AG04449 (cell line): ENCODE measurements around the gene SPATA24.
"Not testable (repeated sequence)": the region's sequence is repeated elsewhere in the genome, so short reads cannot be mapped to it uniquely, and the experiment has no call there.

Experiments used
- CTCF ChIA-PET: fragments of 350-600 bp; formaldehyde crosslinking; extraction: SDS; loops from one replicate; lab custom pipeline; 2021; ENCODE audit warnings: antibody characterized with exemption; lab: Yijun Ruan, JAX
- POLR2A ChIA-PET: fragments of 400-600, 350-600 bp; formaldehyde crosslinking; extraction: SDS; loops from one replicate; lab custom pipeline; 2020; ENCODE audit warnings: antibody characterized with exemption, inconsistent platforms; lab: Yijun Ruan, JAX
- DNase-seq: peaks from one replicate; pipeline ENCODE4 v3.0.0-alpha.2; 2010; ENCODE audit warnings: low read depth, low spot score
- H3K4me3 ChIP-seq: 2 replicates; pipeline ENCODE4 v1.5.1; 2011; ENCODE audit warnings: low read depth, mild to moderate bottlenecking, control low read depth, low read length
- TF ChIP-seq, protein P1 (sequence below): IDR thresholded peaks from one replicate; pipeline ENCODE4 v1.5.1; 2011; ENCODE audit warnings: mild to moderate bottlenecking, moderate library complexity, low read length, control low read depth, inconsistent platforms; ENCODE audit not compliant: insufficient read depth; ENCODE audit errors: missing control alignments

The SPATA24 gene

DNA sequence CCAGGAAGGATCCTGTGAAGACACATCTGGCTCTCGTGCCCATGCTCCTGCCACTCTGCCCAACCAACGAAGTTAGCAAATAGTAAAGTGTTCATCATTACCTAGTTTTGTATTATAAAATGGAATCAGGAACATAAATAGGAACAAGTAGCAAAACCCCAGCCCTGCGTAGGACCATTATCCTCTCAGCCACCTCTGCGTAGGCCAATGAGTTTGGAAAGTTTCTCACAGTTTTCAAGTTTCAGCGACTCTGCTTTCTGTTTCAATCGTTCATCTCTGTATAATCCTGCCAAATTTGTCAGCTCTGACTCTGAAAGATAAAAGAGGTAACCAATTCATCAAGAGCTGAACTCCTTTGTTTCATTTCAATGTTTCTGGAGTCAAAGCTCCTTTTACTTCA, 10.1 kb upstream of the SPATA24 start:
- TF ChIP-seq, protein P1, sequence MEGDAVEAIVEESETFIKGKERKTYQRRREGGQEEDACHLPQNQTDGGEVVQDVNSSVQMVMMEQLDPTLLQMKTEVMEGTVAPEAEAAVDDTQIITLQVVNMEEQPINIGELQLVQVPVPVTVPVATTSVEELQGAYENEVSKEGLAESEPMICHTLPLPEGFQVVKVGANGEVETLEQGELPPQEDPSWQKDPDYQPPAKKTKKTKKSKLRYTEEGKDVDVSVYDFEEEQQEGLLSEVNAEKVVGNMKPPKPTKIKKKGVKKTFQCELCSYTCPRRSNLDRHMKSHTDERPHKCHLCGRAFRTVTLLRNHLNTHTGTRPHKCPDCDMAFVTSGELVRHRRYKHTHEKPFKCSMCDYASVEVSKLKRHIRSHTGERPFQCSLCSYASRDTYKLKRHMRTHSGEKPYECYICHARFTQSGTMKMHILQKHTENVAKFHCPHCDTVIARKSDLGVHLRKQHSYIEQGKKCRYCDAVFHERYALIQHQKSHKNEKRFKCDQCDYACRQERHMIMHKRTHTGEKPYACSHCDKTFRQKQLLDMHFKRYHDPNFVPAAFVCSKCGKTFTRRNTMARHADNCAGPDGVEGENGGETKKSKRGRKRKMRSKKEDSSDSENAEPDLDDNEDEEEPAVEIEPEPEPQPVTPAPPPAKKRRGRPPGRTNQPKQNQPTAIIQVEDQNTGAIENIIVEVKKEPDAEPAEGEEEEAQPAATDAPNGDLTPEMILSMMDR = no peak
- no peak overlapping the region for H3K4me3 ChIP-seq
- no peak for DNase-seq
- POLR2A ChIA-PET = no interaction called here
- CTCF ChIA-PET = interaction anchor here (0.9 to 9.7 kb wide), 4 partner anchors 9 to 103 kb away, joined by 3 to 103 read pairs (median 5); partner anchors contain the start of gene STING1

GRCh38 chr5:139413153-139413552, 9.3 kb upstream of the SPATA24 start:
- TF ChIP-seq, protein P1 = no peak
- ChIA-PET CTCF (interaction anchor here (2.2 to 9.7 kb wide), 2 partner anchors 9 to 103 kb away, joined by 7 to 103 read pairs; no protein-coding TSS in a partner anchor), POLR2A (no interaction called here)
- H3K4me3 ChIP-seq = no peak overlapping the region
- DNase-seq = no peak

DNA sequence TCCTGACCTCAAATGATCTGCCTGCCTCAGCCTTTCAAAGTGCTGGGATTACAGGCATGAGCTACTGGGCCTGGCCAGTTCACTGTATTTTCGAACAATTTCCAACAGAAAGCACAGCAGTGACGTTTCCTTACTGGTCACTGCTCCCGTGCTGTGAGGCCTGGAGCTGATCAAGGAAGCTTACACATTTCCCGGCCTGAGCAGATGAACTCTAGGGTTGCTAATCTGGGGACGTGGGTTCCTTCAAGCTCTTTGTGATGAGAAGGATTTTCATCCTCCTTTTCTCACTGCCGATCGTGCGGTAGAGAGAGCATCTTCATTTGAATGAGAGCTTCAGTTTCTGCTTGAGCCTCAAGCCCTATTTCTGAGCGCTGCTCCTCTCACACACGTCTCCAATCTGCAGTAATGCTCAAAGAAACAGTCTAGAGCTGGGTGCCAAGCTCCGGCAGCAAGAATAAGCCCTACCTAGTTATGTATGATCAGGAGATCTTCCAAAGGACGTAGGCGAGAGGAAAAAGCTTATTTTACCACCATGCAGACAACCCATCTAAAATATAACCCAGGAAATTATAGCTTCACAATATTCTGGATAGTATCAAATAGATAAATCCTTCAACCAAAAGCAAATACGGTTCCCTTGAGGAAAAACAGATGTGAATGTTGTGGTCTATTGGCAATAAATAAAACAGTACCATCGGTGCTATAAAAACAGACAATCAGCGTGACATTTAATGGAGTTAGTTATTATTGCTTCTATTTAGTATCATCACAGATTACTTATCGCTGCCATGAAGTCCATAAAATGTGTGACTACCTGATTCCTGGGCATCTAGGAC, 7.3 kb upstream of the SPATA24 start:
- CTCF ChIA-PET = interaction anchor here (0.9 to 9.7 kb wide), 8 partner anchors 9 to 221 kb away, joined by 3 to 103 read pairs (median 4); partner anchors contain the start of gene PAIP2
- DNase-seq = no peak

DNA sequence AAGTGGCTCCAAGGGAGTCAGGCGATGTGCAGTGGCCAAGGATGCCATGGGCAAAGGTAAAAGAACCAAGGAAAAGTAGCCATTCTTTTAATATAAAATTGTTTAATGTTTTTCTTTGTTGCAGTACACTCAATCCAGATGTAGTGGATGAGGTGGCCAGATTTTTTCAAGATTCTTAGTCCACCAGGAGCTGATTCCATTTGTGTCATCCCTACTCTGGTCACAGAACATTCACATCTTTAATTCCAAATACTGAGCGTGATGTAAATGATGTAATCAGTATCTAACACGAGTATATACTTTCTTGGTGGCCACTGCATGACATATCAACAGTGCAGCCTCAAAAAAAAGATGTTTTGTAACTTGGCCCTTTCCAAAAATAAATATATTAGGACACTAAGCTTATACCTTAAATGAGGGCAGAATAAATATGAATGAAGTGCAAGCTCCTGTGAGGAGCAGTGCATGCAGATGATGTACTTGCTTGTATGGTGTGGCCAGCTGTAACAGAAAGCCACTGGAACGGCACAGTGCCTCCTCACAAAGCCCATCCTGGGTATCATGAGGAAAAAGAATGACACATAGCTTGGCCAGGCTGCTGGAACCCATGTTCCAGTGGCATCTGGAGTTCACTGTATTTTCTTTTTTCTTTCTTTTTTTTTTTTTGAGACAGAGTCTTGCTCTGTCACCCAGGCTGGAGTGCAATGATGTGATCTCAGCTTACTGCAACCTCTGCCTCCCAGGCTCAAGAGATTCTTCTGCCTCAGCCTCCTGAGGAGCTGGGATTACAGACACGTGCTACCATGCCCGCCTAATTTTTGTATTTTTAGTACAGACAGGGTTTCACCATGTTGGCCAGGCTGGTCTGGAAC, 6.5 kb upstream of the SPATA24 start:
- ChIA-PET POLR2A (interaction anchor here (0.6 to 1.4 kb wide), 3 partner anchors 29 to 565 kb away, joined by 3 to 5 read pairs (median 4); partner anchors contain the start of gene DNAJC18), CTCF (interaction anchor here (0.9 to 9.7 kb wide), 6 partner anchors 8 to 106 kb away, joined by 3 to 103 read pairs (median 4); partner anchors contain the start of gene PAIP2)
- no peak for DNase-seq
- TF ChIP-seq, protein P1 = no peak
- H3K4me3 ChIP-seq = no peak overlapping the region

More for the DNA sequence above, 7.3 kb upstream of the SPATA24 start:
- TF ChIP-seq, protein P1 = no peak
- POLR2A ChIA-PET = interaction anchor here (0.6 to 1.4 kb wide), 3 partner anchors 28 to 566 kb away, joined by 3 to 5 read pairs (median 4); partner anchors contain the start of gene DNAJC18
- H3K4me3 ChIP-seq = no peak overlapping the region

DNA sequence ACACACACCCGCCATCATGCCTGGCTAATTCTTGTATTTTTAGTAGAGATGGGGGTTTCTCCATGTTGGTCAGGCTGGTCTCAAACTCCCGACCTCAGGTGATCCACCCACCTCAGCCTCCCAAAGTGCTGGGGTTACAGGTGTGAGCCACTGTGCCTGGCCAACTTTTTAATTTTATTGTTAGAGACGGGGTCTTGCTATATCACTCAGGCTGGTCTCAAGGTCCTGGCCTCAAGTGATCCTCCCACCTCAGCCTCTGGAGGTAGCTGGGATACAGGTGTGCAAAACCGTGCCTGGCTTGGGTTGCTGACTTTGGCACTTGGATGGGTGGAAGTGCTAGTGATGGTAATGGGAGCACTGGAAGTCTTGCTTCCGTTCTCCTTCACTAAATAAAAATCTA, 5.2 kb upstream of the SPATA24 start:
- POLR2A ChIA-PET = not testable (repeated sequence)

DNA sequence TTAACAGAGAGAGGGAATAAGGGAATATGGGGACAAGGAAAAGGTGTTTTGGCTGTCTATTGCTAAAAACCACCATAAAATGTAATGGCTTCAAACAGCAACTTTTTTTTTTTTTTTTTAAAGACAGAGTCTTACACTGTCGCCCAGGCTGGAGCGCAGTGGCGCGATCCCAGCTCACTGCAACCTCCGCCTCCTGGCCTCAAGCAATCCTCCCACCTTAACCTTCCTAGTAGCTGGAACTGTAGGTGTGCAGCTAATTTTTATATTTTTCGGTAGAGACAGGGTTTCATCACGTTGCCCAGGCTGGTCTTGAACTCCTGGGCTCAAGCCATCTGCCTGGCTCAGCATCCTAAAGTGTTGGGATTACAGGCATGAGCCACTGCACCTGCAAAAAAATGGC, 4.3 kb upstream of the SPATA24 start:
- ChIA-PET POLR2A (no interaction called here), CTCF (interaction anchor here (7.3 to 9.7 kb wide), 2 partner anchors 14 to 108 kb away, joined by 93 to 103 read pairs; no protein-coding TSS in a partner anchor)
- TF ChIP-seq, protein P1 = no peak
- H3K4me3 ChIP-seq = no peak overlapping the region
- no peak for DNase-seq

More for the DNA sequence above, 5.2 kb upstream of the SPATA24 start:
- CTCF ChIA-PET = interaction anchor here (0.6 to 9.7 kb wide), 3 partner anchors 13 to 107 kb away, joined by 3 to 103 read pairs (median 93); no protein-coding TSS in a partner anchor
- not testable (repeated sequence) for H3K4me3 ChIP-seq, DNase-seq
